Islet of Langerhans (tissue), 1 donor: Measurements from ENCODE around the gene TBC1D3B.
"Not testable (repeated sequence)": the region's sequence is repeated elsewhere in the genome, so short reads cannot be mapped to it uniquely, and the experiment has no call there.

Experiments
- FAIRE-seq: peaks from one replicate; lab custom pipeline; 2011; peaks lifted over from hg19 to GRCh38; lab: Jason Lieb, UNC

Gene TBC1D3B

GRCh38 chr17:36128411-36128978 is 47.9 kb downstream of the TBC1D3B start:
- FAIRE-seq: no peak

GRCh38 chr17:36127911-36128310 is 48.5 kb downstream of the TBC1D3B start:
- FAIRE-seq: no peak

- FAIRE-seq: no peak
Observed at GRCh38 chr17:36127199-36127893, 49.1 kb downstream of the TBC1D3B start.

- FAIRE-seq: no peak
Observed at GRCh38 chr17:36124879-36125824, 51.3 kb downstream of the TBC1D3B start.

GRCh38 chr17:36123431-36123830 is 53.0 kb downstream of the TBC1D3B start:
- no peak for FAIRE-seq

GRCh38 chr17:36121099-36121498 is 55.3 kb downstream of the TBC1D3B start:
- not testable (repeated sequence) for FAIRE-seq

GRCh38 chr17:36120221-36120620 is 56.2 kb downstream of the TBC1D3B start:
- no peak for FAIRE-seq

GRCh38 chr17:36118477-36119353 is 57.7 kb downstream of the TBC1D3B start:
- no peak for FAIRE-seq

- FAIRE-seq: no peak
Observed at GRCh38 chr17:36117505-36118382, 58.7 kb downstream of the TBC1D3B start.
